ENCODE results near the gene ECE2. TPM values are rescaled to one million over a fixed set of nuclear protein-coding genes. Genes with fewer than 3 reads are reported as not detected.
A peak's percentile ranks its signal among the peaks of the same experiment; 100 is the strongest.

ECE2 gene
- not detected for total RNA-seq
- not detected for polyA plus RNA-seq

- peak within 1 kb of the TSS in 1 of 3 donors; percentile 5 for H3K4me3 ChIP-seq (ENCODE audit: low read depth in 1 of 3, low read length in 3 of 3)
- WGBS: 18% methylated on average over 65 of the region's 65 CpGs
- peaks cover 0 to 6% (median 3%) of the 10 kb centered on the region in 4 donors for H3K27me3 ChIP-seq (ENCODE audit: control insufficient read depth in 4 of 4, insufficient read depth in 4 of 4, low read length in 3 of 4)
- H3K36me3 ChIP-seq (ENCODE audit: control insufficient read depth in 4 of 4, insufficient read depth in 3 of 4, low read depth in 1 of 4, low read length in 3 of 4): no peaks in the 10 kb centered on the region
- no peak for DNase-seq (ENCODE audit: low spot score)
- H3K9ac ChIP-seq (ENCODE audit: low read depth in 1 of 2, low read length in 2 of 2): no peak within 1 kb of the TSS
- no peak within 1 kb of the TSS for H3K27ac ChIP-seq (ENCODE audit: low read depth in 1 of 2, low read length in 2 of 2)
- no peaks in the 10 kb centered on the region for H3K9me3 ChIP-seq (ENCODE audit: control insufficient read depth in 4 of 4, low read length in 3 of 4)
- TF ChIP-seq, protein P1, sequence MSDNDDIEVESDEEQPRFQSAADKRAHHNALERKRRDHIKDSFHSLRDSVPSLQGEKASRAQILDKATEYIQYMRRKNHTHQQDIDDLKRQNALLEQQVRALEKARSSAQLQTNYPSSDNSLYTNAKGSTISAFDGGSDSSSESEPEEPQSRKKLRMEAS (IDR thresholded peaks at IDR 0.05): no peak
- TF ChIP-seq RAD21 (IDR thresholded peaks at IDR 0.05) (no peak), RXRA (IDR thresholded peaks at IDR 0.05) (no peak), EGR1 (IDR thresholded peaks at IDR 0.05; ENCODE audit: low read depth in 2 of 2) (no peak), ATF3 (IDR thresholded peaks at IDR 0.05) (no peak), GABPA (IDR thresholded peaks at IDR 0.05 in 1 of 2, conservative IDR thresholded peaks at IDR 0.05 in 1 of 2) (no peak), SP1 (IDR thresholded peaks at IDR 0.05) (no peak), JUND (IDR thresholded peaks at IDR 0.05) (no peak), CTCF (IDR thresholded peaks at IDR 0.05; ENCODE audit: low read depth, low read length, missing input control) (no peak), TAF1 (conservative IDR thresholded peaks at IDR 0.05) (no peak), REST (IDR thresholded peaks at IDR 0.05) (no peak), YY1 (IDR thresholded peaks at IDR 0.05) (no peak), NR2F2 (IDR thresholded peaks at IDR 0.05) (no peak)
- H3K4me1 ChIP-seq (ENCODE audit: control insufficient read depth in 4 of 4, insufficient read depth in 4 of 4, low read length in 3 of 4): peaks cover 0 to 5% (median 0%) of the 10 kb centered on the region in 4 donors
Measured at GRCh38 chr3:184275961-184276910, at the start of gene ECE2. Gene ECE2 (plus strand): TSS chr3:184276022. CDS start chr3:184276154, 132 bp downstream.

GRCh38 chr3:184227481-184227935 lies 48.3 kb upstream of the ECE2 start:
- Histone ChIP-seq H3K9ac (ENCODE audit: low read depth in 1 of 2, low read length in 2 of 2) (no peak overlapping the region), H3K36me3 (ENCODE audit: control insufficient read depth in 4 of 4, insufficient read depth in 3 of 4, low read depth in 1 of 4, low read length in 3 of 4) (no peaks in the 10 kb centered on the region), H3K4me1 (ENCODE audit: control insufficient read depth in 4 of 4, insufficient read depth in 4 of 4, low read length in 3 of 4) (peaks cover 12 to 22% (median 15%) of the 10 kb centered on the region in 4 donors), H3K9me3 (ENCODE audit: control insufficient read depth in 4 of 4, low read length in 3 of 4) (no peaks in the 10 kb centered on the region), H3K4me3 (ENCODE audit: low read depth in 1 of 3, low read length in 3 of 3) (no peak overlapping the region), H3K27ac (ENCODE audit: low read depth in 1 of 2, low read length in 2 of 2) (no peak overlapping the region), H3K27me3 (ENCODE audit: control insufficient read depth in 4 of 4, insufficient read depth in 4 of 4, low read length in 3 of 4) (peaks cover 0 to 7% (median 3%) of the 10 kb centered on the region in 4 donors)
- TF ChIP-seq ATF3 (IDR thresholded peaks at IDR 0.05) (no peak), RAD21 (IDR thresholded peaks at IDR 0.05) (peak; percentile 51 to 76), FOXA2 (IDR thresholded peaks at IDR 0.05) (no peak), CTCF (IDR thresholded peaks at IDR 0.05; ENCODE audit: low read depth, low read length, missing input control) (peak; percentile 79), ZBTB33 (IDR thresholded peaks at IDR 0.05) (no peak)
- DNase-seq (ENCODE audit: low spot score): peak; percentile 61
- WGBS: 44% methylated on average over 2 of the region's 2 CpGs
